ENCODE measurements around the gene ATP10D.
"Not testable (repeated sequence)": the region's sequence is repeated elsewhere in the genome, so short reads cannot be mapped to it uniquely, and the experiment has no call there.

The ATP10D gene

GRCh38 chr4:47535567-47536147 is 50.6 kb downstream of the ATP10D start:
- DNase-seq (ENCODE audit: low read depth), result no peak

DNA sequence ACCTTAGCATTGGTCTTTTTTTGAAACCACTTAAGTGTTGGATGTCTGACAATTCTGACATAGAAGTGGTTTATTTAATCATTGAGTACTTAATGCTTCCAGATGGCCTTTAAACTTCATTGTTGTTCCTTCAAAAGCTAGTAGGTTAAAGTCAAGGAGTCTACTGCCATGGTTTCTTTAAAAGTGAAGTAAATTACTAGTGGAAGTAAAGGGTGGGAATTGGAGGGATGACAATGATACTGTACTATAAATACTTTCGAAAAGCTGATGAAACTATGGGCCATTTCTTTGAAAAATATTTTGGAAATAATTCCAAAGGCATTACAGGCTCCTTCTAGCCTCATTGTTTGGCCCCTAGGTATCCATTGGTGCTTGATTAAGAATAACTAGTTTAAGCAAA is 51.9 kb downstream of the ATP10D start:
- DNase-seq (ENCODE audit: low read depth), result no peak

GRCh38 chr4:47538111-47538824 is 53.2 kb downstream of the ATP10D start:
- DNase-seq (ENCODE audit: low read depth), result no peak

DNA sequence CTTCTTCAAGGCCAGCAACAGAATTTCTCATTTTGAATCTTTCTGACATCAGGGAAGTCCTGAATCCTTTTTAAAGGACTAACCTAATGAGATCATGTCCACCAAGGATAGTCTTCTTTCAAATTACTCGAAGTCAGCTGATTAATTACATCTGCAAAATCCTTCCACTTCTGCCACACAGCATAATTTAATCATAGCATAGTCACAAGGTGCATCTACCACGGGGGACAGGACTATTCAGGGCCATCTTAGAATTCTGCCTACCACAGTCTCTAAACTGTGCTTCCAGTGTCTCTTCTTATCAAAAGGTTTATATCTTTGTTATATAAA is 53.7 kb downstream of the ATP10D start:
- no peak for DNase-seq (ENCODE audit: low read depth)

DNA sequence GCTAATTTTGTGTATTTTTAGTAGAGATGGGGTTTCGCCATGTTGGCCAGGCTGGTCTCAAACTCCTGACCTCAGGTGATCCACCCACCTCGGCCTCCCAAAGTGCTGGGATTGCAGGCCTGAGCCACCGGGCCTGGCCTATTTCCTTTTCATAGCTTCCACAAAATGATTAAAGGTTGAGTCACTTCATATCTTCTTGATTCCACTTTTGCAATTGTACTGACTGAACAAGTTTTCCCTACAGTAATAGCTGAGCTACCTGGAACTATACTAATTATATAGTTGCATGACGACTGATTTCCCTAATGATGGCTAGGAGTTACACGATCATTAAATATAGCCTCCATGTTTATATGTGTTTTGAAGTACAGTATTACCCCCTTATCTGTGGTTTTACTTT is 57.6 kb downstream of the ATP10D start:
- not testable (repeated sequence) for DNase-seq (ENCODE audit: low read depth)

DNA sequence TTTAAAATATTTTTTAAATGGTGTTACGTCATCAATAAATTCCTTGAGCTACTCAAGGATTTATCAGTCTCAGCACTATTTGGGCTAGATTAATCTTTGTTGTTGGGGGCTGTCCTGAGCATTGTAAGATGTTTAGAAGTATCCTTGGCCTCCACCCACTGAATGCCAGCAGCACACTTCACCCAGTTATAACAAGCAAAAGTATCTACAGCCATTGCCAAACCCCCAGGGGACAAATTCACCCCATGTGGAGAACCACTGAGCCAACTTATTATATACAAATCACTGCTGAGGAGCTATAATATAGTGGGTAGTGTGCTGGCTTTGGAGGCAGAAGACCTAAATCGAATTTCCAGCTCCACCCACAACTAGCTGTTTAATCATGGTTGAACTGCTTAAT is 58.3 kb downstream of the ATP10D start:
- peak; percentile 16 for DNase-seq (ENCODE audit: low read depth)

DNA sequence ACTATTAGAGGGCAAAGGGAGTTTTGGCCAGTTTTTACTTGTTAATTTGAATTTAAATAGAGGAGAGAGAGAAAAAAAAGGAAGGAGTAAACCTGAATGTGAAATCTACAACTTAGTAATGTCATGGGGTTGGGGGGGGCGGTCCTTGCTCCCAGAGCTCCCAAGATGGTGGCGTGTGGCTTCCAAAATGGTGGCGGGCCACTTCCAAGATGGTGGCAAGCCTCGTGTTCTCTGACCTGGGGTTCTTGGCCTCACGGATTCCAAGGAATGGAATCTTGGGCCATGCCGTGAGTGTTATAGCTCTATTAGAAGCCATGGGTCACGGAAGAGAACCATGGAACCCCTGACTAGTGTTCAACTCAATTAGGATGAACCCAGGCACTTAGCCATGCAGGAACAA is 65.3 kb downstream of the ATP10D start:
- DNase-seq (ENCODE audit: low read depth), result not testable (repeated sequence)

DNA sequence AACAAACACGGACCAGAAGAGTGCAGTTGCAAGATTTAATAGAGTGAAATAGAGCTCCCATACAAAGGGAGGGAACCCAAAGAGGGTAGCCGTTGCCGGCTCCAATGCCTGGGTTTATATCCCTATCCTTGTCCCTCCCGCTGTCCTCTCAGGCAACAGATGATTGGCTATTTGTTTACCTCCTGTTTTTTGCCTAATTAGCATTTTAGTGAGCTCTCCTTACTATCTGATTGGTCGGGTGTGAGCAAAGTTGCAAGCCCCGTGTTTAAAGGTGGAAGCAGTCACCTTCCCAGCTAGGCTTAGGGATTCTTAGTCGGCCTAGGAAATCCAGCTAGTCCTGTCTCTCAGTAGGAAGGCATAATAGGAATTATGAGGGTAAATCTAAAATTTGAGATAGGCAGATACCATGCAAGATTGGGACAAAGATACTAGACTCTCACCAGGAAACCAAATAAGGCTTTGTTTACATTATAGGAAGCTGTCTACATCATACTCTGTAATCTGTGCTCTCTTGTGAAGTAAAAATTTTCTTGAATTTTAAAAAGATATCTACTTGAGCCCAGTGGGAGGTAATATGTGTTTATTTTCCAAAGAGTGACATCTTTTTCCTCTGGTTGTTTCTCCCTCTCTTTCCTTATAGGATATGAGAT is 65.9 kb downstream of the ATP10D start:
- DNase-seq (ENCODE audit: low read depth), result no peak

DNA sequence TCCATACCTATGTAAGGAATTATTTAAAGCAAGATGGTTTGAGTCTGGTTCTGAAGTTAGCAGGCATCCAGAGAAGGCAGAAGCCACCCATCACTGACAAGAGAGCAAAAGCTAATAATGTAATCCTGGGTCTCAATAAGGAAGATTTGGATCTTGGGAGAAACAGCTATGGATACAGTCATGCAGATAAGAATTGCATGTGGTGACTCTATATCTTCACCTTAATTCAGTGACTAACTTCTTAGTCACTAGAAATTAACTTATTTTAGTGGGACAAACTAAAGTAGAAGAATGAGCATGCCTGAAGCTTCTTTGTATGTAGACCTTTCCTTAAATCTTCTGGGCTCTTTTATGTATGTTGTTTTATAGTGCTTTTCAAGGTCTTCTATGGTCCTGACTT is 66.6 kb downstream of the ATP10D start:
- no peak for DNase-seq (ENCODE audit: low read depth)

DNA sequence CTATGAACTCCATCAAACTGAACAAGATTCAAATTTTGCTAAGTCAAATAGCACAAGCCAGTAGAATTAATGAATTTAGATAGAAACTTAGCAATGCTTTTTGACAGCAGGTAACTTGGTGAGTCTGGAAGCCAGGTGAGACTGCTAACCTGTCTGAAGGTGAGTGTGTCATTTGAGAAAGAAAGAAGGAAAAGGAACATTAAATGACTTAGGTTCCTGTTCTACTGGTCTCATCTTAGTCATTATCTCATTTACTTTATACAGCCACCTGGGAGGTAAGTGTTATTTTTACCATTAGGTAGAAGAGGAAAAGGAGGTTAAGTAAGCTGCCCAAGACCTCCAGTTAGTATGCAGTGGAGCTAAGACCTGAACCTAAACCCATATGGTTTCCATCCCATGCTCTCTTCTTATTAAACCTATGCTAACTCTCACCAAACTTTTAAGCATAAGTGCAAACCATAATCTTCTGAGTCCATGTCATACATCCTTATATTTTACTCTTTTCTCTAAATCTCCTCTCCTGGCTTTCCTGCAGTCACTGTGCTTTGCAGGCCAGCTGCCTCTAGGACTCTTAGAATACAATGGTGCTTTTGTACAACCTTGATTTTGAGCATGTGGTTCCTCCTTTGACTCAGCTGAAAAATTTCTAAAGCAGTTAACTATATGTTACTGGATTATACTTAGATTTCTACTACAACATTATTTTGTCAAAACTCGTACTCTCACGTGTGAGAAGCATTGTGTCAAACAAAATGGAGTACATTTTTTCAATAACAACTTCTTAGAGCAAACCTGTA is 68.5 kb downstream of the ATP10D start:
- DNase-seq (ENCODE audit: low read depth), result no peak

DNA sequence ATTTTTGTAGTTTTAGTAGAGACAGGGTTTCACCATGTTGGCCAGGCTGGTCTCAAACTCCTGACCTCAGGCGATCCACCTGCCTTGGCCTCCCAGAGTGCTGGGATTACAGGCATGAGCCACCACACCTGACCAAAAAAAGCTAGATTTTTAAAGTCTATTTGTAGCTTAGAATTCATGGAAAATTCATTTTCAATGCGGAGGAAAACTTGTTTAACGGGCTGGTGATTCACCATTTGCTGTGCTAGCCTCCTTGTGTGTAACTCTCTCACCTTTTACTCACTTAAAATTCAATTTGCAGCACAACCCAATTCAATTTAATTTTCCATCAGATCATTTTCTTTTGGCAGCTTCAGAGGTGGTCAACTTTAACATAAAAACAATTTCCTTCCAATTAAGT is 70.8 kb downstream of the ATP10D start:
- DNase-seq (ENCODE audit: low read depth), result not testable (repeated sequence)

- no peak for DNase-seq (ENCODE audit: low read depth)
Observed at GRCh38 chr4:47557255-47557654, 72.2 kb downstream of the ATP10D start.

DNA sequence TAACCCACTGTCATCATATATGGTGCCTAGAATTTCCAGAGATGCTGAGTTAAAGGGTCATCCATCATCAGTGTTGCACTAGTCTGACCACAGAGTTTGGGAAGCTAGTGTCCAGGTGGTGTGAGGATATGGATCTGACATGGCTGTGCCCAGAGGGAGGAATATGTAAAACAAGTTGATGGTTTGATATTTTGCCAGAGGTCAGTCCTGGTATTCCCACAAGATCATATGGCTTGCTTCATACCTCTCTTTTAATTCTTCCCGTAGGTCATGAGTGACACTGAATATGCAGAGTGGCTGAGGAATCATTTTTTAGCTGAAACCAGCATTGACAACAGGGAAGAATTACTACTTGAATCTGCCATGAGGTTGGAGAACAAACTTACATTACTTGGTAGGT is 75.6 kb downstream of the ATP10D start:
- DNase-seq (ENCODE audit: low read depth), result no peak

GRCh38 chr4:47561331-47561730 is 76.3 kb downstream of the ATP10D start:
- no peak for DNase-seq (ENCODE audit: low read depth)

GRCh38 chr4:47562297-47562696 is 77.2 kb downstream of the ATP10D start:
- no peak for DNase-seq (ENCODE audit: low read depth)

DNA sequence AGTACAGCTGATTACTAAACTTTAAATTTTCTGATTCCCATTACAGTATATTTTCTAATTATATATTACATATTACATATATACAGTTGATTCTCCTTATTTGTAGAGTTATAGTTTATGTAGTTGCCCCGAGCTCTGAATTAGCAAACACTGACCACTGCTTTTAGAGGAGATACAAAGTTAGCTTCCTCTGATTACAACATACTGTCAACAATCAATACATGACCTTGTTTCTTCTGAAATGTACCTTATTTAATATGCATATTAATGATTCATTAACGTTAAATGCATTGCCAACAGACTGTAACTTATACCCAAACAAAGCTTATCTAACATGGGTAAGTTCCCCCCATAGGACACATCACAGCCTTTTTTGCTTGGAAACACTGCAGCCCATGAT is 81.5 kb downstream of the ATP10D start:
- no peak for DNase-seq (ENCODE audit: low read depth)

DNA sequence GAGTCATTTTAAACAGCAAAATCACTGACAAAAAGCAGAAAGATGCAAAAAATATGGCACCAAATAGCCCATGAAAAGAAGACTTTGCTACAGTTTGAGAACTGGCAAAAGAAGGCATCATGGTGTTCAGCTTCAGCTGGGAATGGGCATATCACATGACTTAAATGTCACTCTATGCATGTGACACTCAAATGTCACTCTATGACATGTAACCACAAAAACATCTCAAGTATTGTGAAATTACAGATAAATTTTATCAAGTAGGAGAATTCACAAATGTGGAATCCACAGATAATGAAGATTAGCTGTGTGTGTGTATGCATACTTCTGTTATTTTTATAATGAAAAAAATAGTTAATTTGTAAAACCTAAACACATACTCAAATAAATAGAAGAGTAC is 81.9 kb downstream of the ATP10D start:
- DNase-seq (ENCODE audit: low read depth), result no peak

DNA sequence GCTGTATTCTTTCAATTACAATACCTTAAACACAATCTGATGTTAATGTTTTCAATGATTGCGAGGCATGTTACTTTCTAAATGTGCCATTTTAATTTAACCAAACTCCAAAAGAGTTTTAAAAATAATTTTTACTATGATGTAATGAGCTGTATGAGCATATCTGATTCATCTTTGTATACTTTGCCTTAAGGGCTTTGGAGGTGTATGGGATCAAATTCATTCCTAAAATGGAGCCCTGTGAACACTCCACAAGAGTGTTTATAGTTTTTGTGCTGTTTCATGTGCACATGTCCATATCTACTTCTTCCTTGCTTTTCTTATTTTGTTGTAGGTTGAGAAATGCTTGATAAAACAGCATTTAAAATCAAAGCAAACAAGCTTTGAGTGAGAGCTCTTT is 82.4 kb downstream of the ATP10D start:
- no peak for DNase-seq (ENCODE audit: low read depth)

GRCh38 chr4:47570816-47571215 is 85.7 kb downstream of the ATP10D start:
- DNase-seq (ENCODE audit: low read depth), result no peak

DNA sequence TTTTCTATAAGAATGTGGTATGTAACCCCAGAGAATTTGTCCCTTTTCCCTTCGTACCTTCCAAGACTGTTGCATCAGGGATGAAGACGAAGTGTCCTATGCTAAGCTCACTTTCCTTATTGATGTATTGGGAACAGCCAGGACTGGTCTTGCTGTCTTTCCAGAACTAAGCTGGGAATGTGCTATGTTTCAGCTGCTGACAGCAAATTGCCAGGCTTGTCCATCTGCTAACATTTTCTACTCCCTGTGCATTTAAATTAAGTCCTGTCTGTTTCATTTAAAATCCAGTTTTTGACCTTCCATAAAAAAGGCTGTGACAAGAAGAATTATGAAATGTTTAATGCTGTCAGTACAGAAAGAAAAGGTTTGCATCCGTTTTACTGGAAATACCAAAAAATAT is 87.9 kb downstream of the ATP10D start:
- no peak for DNase-seq (ENCODE audit: low read depth)

GRCh38 chr4:47577779-47578553 is 92.9 kb downstream of the ATP10D start:
- DNase-seq (ENCODE audit: low read depth), result no peak

- DNase-seq (ENCODE audit: low read depth), result no peak
Observed at GRCh38 chr4:47579235-47579634, 94.2 kb downstream of the ATP10D start.

Measured in fibroblast of gingiva (primary cell).